Measurements from ENCODE around the gene TPPP3.

Gene TPPP3

GRCh38 chr16:67393111-67393787, at the start of gene TPPP3:
Gene TPPP3 (minus strand): TSS chr16:67393498. CDS start chr16:67391111, 2,387 bp downstream.
- no peak for DNase-seq (ENCODE audit: low read depth)

GRCh38 chr16:67442581-67443255, 49.4 kb upstream of the TPPP3 start:
- DNase-seq (ENCODE audit: low read depth) = no peak

- no peak for DNase-seq (ENCODE audit: low read depth)
These were observed 48.6 kb upstream of the TPPP3 start for GRCh38 chr16:67441907-67442306.

GRCh38 chr16:67441271-67441753, 48.0 kb upstream of the TPPP3 start:
- DNase-seq (ENCODE audit: low read depth) = no peak

GRCh38 chr16:67438824-67439393, 45.6 kb upstream of the TPPP3 start:
- no peak for DNase-seq (ENCODE audit: low read depth)

GRCh38 chr16:67438098-67438791, 44.9 kb upstream of the TPPP3 start:
- DNase-seq (ENCODE audit: low read depth) = no peak

- DNase-seq (ENCODE audit: low read depth) = no peak
These were observed 44.2 kb upstream of the TPPP3 start for GRCh38 chr16:67437513-67437912.

- DNase-seq (ENCODE audit: low read depth) = no peak
These were observed 43.4 kb upstream of the TPPP3 start for GRCh38 chr16:67436640-67437193.

- DNase-seq (ENCODE audit: low read depth) = no peak
These were observed 42.5 kb upstream of the TPPP3 start for GRCh38 chr16:67435758-67436164.

GRCh38 chr16:67433131-67433719, 39.9 kb upstream of the TPPP3 start:
- DNase-seq (ENCODE audit: low read depth) = no peak

- DNase-seq (ENCODE audit: low read depth) = no peak
These were observed 39.2 kb upstream of the TPPP3 start for GRCh38 chr16:67432506-67432890.

GRCh38 chr16:67431775-67432505, 38.6 kb upstream of the TPPP3 start:
- no peak for DNase-seq (ENCODE audit: low read depth)

GRCh38 chr16:67430977-67431774, 37.9 kb upstream of the TPPP3 start, which contains the start of gene HSD11B2:
Gene HSD11B2 (plus strand): TSS chr16:67431121. CDS start chr16:67431249, 128 bp downstream.
- DNase-seq (ENCODE audit: low read depth) = no peak

- no peak for DNase-seq (ENCODE audit: low read depth)
These were observed 37.2 kb upstream of the TPPP3 start for GRCh38 chr16:67430504-67430976.

- no peak for DNase-seq (ENCODE audit: low read depth)
These were observed 36.7 kb upstream of the TPPP3 start for GRCh38 chr16:67429799-67430503.

- DNase-seq (ENCODE audit: low read depth) = no peak
These were observed 35.9 kb upstream of the TPPP3 start for GRCh38 chr16:67429053-67429798.

GRCh38 chr16:67428146-67428731, 34.9 kb upstream of the TPPP3 start:
- DNase-seq (ENCODE audit: low read depth) = no peak

- no peak for DNase-seq (ENCODE audit: low read depth)
These were observed 33.7 kb upstream of the TPPP3 start for GRCh38 chr16:67426950-67427349.

Measured in T-helper 22 cell (primary cell).